Measurements from ENCODE around the gene RAB5A. TPM values are rescaled to one million over a fixed set of nuclear protein-coding genes. Genes with fewer than 3 reads are reported as not detected.
"Not testable (repeated sequence)": the region's sequence is repeated elsewhere in the genome, so short reads cannot be mapped to it uniquely, and the experiment has no call there.

Gene RAB5A
- total and polyA plus RNA-seq, 4 donors, result 36.8 to 91.1 (median 48.2) TPM

- TF ChIP-seq, protein P1, sequence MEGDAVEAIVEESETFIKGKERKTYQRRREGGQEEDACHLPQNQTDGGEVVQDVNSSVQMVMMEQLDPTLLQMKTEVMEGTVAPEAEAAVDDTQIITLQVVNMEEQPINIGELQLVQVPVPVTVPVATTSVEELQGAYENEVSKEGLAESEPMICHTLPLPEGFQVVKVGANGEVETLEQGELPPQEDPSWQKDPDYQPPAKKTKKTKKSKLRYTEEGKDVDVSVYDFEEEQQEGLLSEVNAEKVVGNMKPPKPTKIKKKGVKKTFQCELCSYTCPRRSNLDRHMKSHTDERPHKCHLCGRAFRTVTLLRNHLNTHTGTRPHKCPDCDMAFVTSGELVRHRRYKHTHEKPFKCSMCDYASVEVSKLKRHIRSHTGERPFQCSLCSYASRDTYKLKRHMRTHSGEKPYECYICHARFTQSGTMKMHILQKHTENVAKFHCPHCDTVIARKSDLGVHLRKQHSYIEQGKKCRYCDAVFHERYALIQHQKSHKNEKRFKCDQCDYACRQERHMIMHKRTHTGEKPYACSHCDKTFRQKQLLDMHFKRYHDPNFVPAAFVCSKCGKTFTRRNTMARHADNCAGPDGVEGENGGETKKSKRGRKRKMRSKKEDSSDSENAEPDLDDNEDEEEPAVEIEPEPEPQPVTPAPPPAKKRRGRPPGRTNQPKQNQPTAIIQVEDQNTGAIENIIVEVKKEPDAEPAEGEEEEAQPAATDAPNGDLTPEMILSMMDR (IDR thresholded peaks at IDR 0.05; ENCODE audit: control extremely low read depth, extremely low read depth), result no peak
- Histone ChIP-seq H3K4me3 (no peak overlapping the region), H3K9me3 (ENCODE audit: control insufficient read depth in 4 of 4, insufficient read depth in 3 of 4, low read length in 3 of 4) (peaks cover 0 to 1% (median 0%) of the 10 kb centered on the region in 4 donors), H3K27ac (ENCODE audit: low read depth in 1 of 2, low read length in 1 of 2) (no peak overlapping the region), H3K4me1 (ENCODE audit: control insufficient read depth in 5 of 5, insufficient read depth in 5 of 5, low read length in 5 of 5) (no peaks in the 10 kb centered on the region), H3K27me3 (ENCODE audit: control insufficient read depth in 3 of 3, insufficient read depth in 3 of 3, low read length in 2 of 3) (no peaks in the 10 kb centered on the region), H3K9ac (ENCODE audit: insufficient read depth in 1 of 2, low read length in 2 of 2) (no peak overlapping the region), H3K36me3 (ENCODE audit: control insufficient read depth in 4 of 4, insufficient read depth in 4 of 4, low read length in 4 of 4) (no peaks in the 10 kb centered on the region)
- DNase-seq (no peak), ATAC-seq (ENCODE audit: insufficient read depth, low FRiP score) (no peak)
- 64 to 78% methylated on average over 2 of the region's 2 CpGs for WGBS, 2 donors
Observed at GRCh38 chr3:20008646-20009045, 61.7 kb downstream of the RAB5A start.

DNA sequence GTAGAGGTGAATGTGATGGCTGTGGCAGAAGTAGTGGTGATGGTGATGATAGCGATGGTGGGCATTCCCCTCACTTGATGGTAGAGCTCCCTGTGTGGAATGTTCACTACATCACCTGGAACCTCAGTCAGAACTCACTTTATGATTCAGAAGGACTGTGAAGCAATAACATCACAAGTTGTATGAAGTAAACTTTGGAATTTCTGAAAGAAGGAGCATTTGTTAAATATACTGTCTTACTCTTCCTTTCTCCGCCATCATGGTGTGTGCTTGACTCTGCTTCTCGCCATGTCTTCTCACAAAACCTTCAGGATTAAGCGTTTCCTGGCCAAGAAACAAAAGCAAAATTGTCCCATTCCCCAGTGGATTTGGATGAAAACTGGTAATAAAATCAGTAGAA lies 65.3 kb downstream of the RAB5A start, which contains the start of gene PP2D1:
Gene PP2D1 (minus strand): TSS at position 101 of the 400 bp plus-strand sequence. CDS start 192 bp downstream, outside the sequence.
- Histone ChIP-seq H3K9me3 (ENCODE audit: control insufficient read depth in 4 of 4, insufficient read depth in 3 of 4, low read length in 3 of 4) (peaks cover 0 to 1% (median 0%) of the 10 kb centered on the region in 4 donors), H3K27me3 (ENCODE audit: control insufficient read depth in 3 of 3, insufficient read depth in 3 of 3, low read length in 2 of 3) (no peaks in the 10 kb centered on the region), H3K36me3 (ENCODE audit: control insufficient read depth in 4 of 4, insufficient read depth in 4 of 4, low read length in 4 of 4) (no peaks in the 10 kb centered on the region), H3K27ac (ENCODE audit: low read depth in 1 of 2, low read length in 1 of 2) (no peak within 1 kb of the TSS), H3K4me1 (ENCODE audit: control insufficient read depth in 5 of 5, insufficient read depth in 5 of 5, low read length in 5 of 5) (peaks cover 0 to 1% (median 0%) of the 10 kb centered on the region in 5 donors), H3K4me3 (no peak within 1 kb of the TSS), H3K9ac (ENCODE audit: insufficient read depth in 1 of 2, low read length in 2 of 2) (no peak within 1 kb of the TSS)
- ATAC-seq (ENCODE audit: insufficient read depth, low FRiP score), result no peak
- WGBS, 2 donors, result 95 to 99% methylated on average over 4 of the region's 4 CpGs
- TF ChIP-seq, protein P1 (IDR thresholded peaks at IDR 0.05; ENCODE audit: control extremely low read depth, extremely low read depth), result no peak
- no peak for DNase-seq

DNA sequence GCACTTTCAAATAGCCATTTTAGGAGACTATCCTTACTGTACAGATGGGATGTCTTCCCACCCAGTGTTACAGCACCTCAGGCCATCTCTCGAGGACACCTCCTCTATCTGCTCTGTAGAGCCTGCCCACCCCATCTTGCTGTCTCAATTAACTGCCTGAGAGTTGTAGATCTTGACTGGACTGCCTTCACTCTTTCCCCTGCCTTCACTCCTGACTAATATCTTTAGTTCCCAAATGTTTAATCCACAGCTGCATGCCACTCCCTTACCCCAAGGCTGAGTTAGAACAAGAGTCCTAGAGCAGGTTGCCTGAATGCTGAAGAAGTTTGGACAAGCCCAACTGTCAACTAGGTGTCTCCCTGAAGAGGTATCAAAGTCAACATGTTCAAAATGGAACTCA lies 66.5 kb downstream of the RAB5A start:
- TF ChIP-seq, protein P1 (IDR thresholded peaks at IDR 0.05; ENCODE audit: control extremely low read depth, extremely low read depth), result no peak
- 93 to 100% methylated on average over 1 of the region's 1 CpG for WGBS, 2 donors
- DNase-seq, result no peak
- Histone ChIP-seq H3K9me3 (ENCODE audit: control insufficient read depth in 4 of 4, insufficient read depth in 3 of 4, low read length in 3 of 4) (peaks cover 0 to 1% (median 0%) of the 10 kb centered on the region in 4 donors), H3K4me3 (no peak overlapping the region), H3K9ac (ENCODE audit: insufficient read depth in 1 of 2, low read length in 2 of 2) (no peak overlapping the region), H3K4me1 (ENCODE audit: control insufficient read depth in 5 of 5, insufficient read depth in 5 of 5, low read length in 5 of 5) (peaks cover 0 to 1% (median 0%) of the 10 kb centered on the region in 5 donors), H3K36me3 (ENCODE audit: control insufficient read depth in 4 of 4, insufficient read depth in 4 of 4, low read length in 4 of 4) (no peaks in the 10 kb centered on the region), H3K27ac (ENCODE audit: low read depth in 1 of 2, low read length in 1 of 2) (no peak overlapping the region), H3K27me3 (ENCODE audit: control insufficient read depth in 3 of 3, insufficient read depth in 3 of 3, low read length in 2 of 3) (no peaks in the 10 kb centered on the region)
- no peak for ATAC-seq (ENCODE audit: insufficient read depth, low FRiP score)

DNA sequence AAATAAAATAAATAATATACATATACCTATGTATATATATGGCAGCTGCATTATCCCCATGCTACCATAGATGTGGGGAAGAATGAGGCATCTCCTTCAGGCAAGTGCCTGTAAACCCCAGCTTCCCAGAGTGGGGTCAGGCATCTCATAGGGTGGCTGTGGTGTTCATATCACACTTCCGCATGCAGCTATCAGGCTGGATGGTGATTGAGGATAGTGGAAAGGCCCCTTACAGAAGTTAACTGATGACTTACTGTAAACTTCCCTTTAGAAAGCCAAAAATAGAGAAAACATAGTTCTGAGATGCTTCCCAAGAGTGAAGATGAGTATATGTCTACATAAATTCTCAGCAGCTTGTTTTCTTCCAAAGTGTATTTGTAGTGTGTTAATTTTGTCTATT lies 68.6 kb downstream of the RAB5A start:
- Histone ChIP-seq H3K9me3 (ENCODE audit: control insufficient read depth in 4 of 4, insufficient read depth in 3 of 4, low read length in 3 of 4) (peaks cover 0 to 1% (median 0%) of the 10 kb centered on the region in 4 donors), H3K9ac (ENCODE audit: insufficient read depth in 1 of 2, low read length in 2 of 2) (no peak overlapping the region), H3K27me3 (ENCODE audit: control insufficient read depth in 3 of 3, insufficient read depth in 3 of 3, low read length in 2 of 3) (no peaks in the 10 kb centered on the region), H3K27ac (ENCODE audit: low read depth in 1 of 2, low read length in 1 of 2) (no peak overlapping the region), H3K36me3 (ENCODE audit: control insufficient read depth in 4 of 4, insufficient read depth in 4 of 4, low read length in 4 of 4) (no peaks in the 10 kb centered on the region), H3K4me1 (ENCODE audit: control insufficient read depth in 5 of 5, insufficient read depth in 5 of 5, low read length in 5 of 5) (peaks cover 0 to 1% (median 0%) of the 10 kb centered on the region in 5 donors), H3K4me3 (no peak overlapping the region)
- WGBS, 2 donors, result 85 to 93% methylated on average over 1 of the region's 1 CpG
- DNase-seq, result no peak
- TF ChIP-seq, protein P1 (IDR thresholded peaks at IDR 0.05; ENCODE audit: control extremely low read depth, extremely low read depth), result no peak
- no peak for ATAC-seq (ENCODE audit: insufficient read depth, low FRiP score)

DNA sequence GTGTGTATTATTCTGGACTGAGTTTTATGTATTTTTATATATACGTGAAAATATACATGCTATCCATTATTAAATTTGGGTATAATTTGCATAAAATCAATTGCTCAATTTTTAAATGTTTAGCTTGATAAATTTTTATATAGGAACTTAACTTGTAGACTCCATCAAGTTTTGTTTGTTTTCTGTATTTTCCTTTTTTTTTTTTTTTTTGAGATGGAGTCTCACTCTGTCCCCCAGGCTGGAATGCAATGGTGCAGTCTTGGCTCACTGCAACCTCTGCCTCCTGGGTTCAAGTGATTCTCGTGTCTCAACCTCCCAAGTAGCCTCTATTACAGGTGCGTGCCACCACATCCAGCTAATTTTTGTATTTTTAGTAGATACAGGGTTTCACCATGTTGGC lies 69.2 kb downstream of the RAB5A start:
- DNase-seq; H3K27me3 ChIP-seq (ENCODE audit: control insufficient read depth in 3 of 3, insufficient read depth in 3 of 3, low read length in 2 of 3); H3K4me1 ChIP-seq (ENCODE audit: control insufficient read depth in 5 of 5, insufficient read depth in 5 of 5, low read length in 5 of 5); H3K9me3 ChIP-seq (ENCODE audit: control insufficient read depth in 4 of 4, insufficient read depth in 3 of 4, low read length in 3 of 4); H3K4me3 ChIP-seq; H3K27ac ChIP-seq (ENCODE audit: low read depth in 1 of 2, low read length in 1 of 2); ATAC-seq (ENCODE audit: insufficient read depth, low FRiP score); H3K9ac ChIP-seq (ENCODE audit: insufficient read depth in 1 of 2, low read length in 2 of 2); H3K36me3 ChIP-seq (ENCODE audit: control insufficient read depth in 4 of 4, insufficient read depth in 4 of 4, low read length in 4 of 4): not testable (repeated sequence)
- 93 to 95% methylated on average over 3 of the region's 3 CpGs for WGBS, 2 donors
